ENCODE data around the gene SYNE1. TPM values are rescaled to one million over a fixed set of nuclear protein-coding genes. Genes with fewer than 3 reads are reported as not detected.

The SYNE1 gene
- polyA plus RNA-seq, 1 experiment: 35.7 TPM

DNA sequence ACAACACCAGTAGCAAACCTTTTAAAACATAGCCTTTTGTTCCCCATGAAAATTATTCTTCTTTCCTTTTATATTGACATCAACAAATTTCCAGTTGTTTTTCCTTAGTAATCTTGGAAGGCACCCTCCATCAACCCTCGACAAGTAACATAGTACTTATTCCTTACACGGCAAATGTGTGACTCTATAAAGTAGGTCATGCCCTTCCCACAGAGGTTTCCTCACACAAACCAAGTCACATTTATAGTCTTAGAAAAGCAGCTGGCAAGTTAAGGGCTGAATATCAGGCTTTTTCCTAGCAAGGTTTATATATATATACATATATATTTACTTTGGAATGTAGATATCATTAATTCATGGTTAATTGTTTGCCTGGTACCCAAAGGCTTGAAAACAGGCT, 371.5 kb downstream of the SYNE1 start:
- TF ChIP-seq, protein P1, sequence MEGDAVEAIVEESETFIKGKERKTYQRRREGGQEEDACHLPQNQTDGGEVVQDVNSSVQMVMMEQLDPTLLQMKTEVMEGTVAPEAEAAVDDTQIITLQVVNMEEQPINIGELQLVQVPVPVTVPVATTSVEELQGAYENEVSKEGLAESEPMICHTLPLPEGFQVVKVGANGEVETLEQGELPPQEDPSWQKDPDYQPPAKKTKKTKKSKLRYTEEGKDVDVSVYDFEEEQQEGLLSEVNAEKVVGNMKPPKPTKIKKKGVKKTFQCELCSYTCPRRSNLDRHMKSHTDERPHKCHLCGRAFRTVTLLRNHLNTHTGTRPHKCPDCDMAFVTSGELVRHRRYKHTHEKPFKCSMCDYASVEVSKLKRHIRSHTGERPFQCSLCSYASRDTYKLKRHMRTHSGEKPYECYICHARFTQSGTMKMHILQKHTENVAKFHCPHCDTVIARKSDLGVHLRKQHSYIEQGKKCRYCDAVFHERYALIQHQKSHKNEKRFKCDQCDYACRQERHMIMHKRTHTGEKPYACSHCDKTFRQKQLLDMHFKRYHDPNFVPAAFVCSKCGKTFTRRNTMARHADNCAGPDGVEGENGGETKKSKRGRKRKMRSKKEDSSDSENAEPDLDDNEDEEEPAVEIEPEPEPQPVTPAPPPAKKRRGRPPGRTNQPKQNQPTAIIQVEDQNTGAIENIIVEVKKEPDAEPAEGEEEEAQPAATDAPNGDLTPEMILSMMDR (IDR thresholded peaks at IDR 0.05; ENCODE audit: low read depth, low read length): no peak
- DNase-seq (ENCODE audit: low read depth, low spot score): no peak
- H3K27ac ChIP-seq (ENCODE audit: low read depth, low read length): no peak overlapping the region
- CTCF ChIA-PET: interaction anchor here (0.8 kb wide), 1 partner anchor 500 kb away, joined by 7 read pairs; no protein-coding TSS in a partner anchor
- H3K9me3 ChIP-seq (ENCODE audit: control insufficient read depth, insufficient read depth, low read length): no peaks in the 10 kb centered on the region
- no peak overlapping the region for H3K4me3 ChIP-seq (ENCODE audit: low read depth, low read length)
- no peaks in the 10 kb centered on the region for H3K27me3 ChIP-seq (ENCODE audit: control insufficient read depth, insufficient read depth, low read length)
- POLR2A ChIA-PET: no interaction called here

DNA sequence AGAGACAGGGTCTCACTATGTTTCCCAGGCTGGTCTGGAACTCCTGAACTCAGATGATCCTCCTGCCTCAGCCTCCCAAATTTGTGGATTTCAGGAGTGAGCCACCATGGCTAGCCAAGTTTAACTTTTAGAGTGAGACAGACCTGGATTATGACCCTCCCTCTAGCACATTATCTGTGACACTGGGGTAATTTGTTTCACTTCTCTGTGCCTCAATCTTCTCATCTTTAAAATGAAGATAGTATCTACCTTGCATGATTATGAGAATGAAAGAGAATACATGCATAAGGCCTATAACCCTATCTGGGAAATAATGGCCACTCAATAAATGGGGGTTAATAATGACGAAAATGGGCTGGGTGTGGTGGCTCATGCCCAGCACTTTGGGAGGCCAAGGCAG, 373.6 kb downstream of the SYNE1 start:
- no peak for DNase-seq (ENCODE audit: low read depth, low spot score)
- Histone ChIP-seq H3K27ac (ENCODE audit: low read depth, low read length) (no peak overlapping the region), H3K9me3 (ENCODE audit: control insufficient read depth, insufficient read depth, low read length) (no peaks in the 10 kb centered on the region), H3K4me3 (ENCODE audit: low read depth, low read length) (no peak overlapping the region), H3K27me3 (ENCODE audit: control insufficient read depth, insufficient read depth, low read length) (no peaks in the 10 kb centered on the region)
- CTCF ChIA-PET: no interaction called here
- POLR2A ChIA-PET: no interaction called here
- TF ChIP-seq, protein P1 (IDR thresholded peaks at IDR 0.05; ENCODE audit: low read depth, low read length): no peak

DNA sequence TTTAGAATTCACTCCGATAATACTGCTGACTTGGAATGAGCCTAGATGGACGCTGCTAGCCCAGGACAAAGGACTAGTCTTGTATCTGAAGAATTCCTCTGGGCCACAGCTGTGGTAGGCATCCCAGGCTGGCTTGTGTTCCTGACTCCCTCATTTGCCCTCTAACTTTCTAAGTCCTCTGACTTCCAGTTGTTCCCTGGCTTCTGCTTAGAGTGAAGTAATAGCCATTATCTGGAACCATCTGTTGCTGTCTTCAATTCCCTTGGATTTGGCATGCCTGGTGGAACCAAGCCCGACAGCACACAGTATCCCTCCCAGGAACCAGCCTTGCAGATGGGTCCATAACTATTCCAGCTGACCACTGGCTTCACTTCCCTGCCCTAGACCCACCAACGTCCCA, 376.0 kb downstream of the SYNE1 start:
- Histone ChIP-seq H3K9me3 (ENCODE audit: control insufficient read depth, insufficient read depth, low read length) (no peaks in the 10 kb centered on the region), H3K27ac (ENCODE audit: low read depth, low read length) (no peak overlapping the region), H3K4me3 (ENCODE audit: low read depth, low read length) (no peak overlapping the region), H3K27me3 (ENCODE audit: control insufficient read depth, insufficient read depth, low read length) (no peaks in the 10 kb centered on the region)
- no peak for DNase-seq (ENCODE audit: low read depth, low spot score)
- TF ChIP-seq, protein P1 (IDR thresholded peaks at IDR 0.05; ENCODE audit: low read depth, low read length): no peak
- POLR2A ChIA-PET: no interaction called here
- CTCF ChIA-PET: no interaction called here

DNA sequence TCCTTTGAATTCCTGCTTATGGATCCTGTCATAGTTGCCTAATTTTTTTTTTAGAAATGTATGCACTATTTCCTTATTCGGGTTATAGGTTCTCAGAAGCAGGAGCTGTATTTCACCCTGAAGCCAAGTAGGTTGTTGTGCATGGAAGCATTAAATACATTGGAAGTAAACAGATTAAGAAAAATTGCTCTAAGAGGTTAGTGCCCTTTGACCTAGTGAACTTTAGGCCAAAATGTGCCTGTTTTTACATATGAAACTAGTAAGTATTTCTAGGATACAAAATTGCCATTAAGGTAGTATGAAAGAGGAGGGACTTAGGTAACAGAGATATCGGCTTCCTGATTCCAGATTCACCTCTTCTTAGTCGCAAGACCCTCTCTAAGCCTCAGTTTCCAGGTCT, 377.9 kb downstream of the SYNE1 start:
- H3K4me3 ChIP-seq (ENCODE audit: low read depth, low read length): no peak overlapping the region
- TF ChIP-seq, protein P1 (IDR thresholded peaks at IDR 0.05; ENCODE audit: low read depth, low read length): no peak
- H3K27me3 ChIP-seq (ENCODE audit: control insufficient read depth, insufficient read depth, low read length): no peaks in the 10 kb centered on the region
- ChIA-PET CTCF (interaction anchor here (1.2 kb wide), 1 partner anchor 135 kb away, joined by 4 read pairs; no protein-coding TSS in a partner anchor), POLR2A (no interaction called here)
- no peak for DNase-seq (ENCODE audit: low read depth, low spot score)
- H3K9me3 ChIP-seq (ENCODE audit: control insufficient read depth, insufficient read depth, low read length): no peaks in the 10 kb centered on the region
- H3K27ac ChIP-seq (ENCODE audit: low read depth, low read length): no peak overlapping the region

DNA sequence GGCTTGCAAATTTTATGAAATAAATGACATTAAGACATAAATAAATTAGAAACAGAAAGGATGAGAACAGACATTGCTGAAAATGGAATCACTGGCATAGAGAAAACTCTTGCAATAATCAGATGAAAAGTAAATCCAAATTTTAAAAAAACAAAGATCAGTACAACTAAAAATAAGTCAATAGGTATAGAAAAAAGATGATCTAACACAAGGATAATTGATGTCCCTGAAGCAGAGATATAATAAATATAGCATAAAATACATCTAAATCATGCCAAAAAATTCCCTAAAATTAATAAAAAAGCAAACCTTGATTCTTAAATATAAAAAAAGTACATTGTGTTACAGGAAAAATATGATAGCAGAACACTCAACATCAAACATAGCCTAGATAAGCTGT, 379.6 kb downstream of the SYNE1 start:
- H3K9me3 ChIP-seq (ENCODE audit: control insufficient read depth, insufficient read depth, low read length): no peaks in the 10 kb centered on the region

More for the DNA sequence above, 379.6 kb downstream of the SYNE1 start:
- TF ChIP-seq, protein P1 (IDR thresholded peaks at IDR 0.05; ENCODE audit: low read depth, low read length): no peak
- Histone ChIP-seq H3K4me3 (ENCODE audit: low read depth, low read length) (no peak overlapping the region), H3K27me3 (ENCODE audit: control insufficient read depth, insufficient read depth, low read length) (no peaks in the 10 kb centered on the region), H3K27ac (ENCODE audit: low read depth, low read length) (no peak overlapping the region)
- ChIA-PET POLR2A (no interaction called here), CTCF (interaction anchor here (0.6 kb wide), 1 partner anchor 116 kb away, joined by 4 read pairs; no protein-coding TSS in a partner anchor)
- DNase-seq (ENCODE audit: low read depth, low spot score): no peak
